LNCAP (cell line): ENCODE data around the gene OARD1.

Experiments used
- TF ChIP-seq, protein P1 (sequence below): fragments of 450-650 bp; IDR thresholded peaks from 2 replicates; pipeline ENCODE4 v1.5.1; 2017; ENCODE audit warnings: mild to moderate bottlenecking

Gene OARD1

GRCh38 chr6:41046084-41046483 is 26.1 kb downstream of the OARD1 start:
- TF ChIP-seq, protein P1, sequence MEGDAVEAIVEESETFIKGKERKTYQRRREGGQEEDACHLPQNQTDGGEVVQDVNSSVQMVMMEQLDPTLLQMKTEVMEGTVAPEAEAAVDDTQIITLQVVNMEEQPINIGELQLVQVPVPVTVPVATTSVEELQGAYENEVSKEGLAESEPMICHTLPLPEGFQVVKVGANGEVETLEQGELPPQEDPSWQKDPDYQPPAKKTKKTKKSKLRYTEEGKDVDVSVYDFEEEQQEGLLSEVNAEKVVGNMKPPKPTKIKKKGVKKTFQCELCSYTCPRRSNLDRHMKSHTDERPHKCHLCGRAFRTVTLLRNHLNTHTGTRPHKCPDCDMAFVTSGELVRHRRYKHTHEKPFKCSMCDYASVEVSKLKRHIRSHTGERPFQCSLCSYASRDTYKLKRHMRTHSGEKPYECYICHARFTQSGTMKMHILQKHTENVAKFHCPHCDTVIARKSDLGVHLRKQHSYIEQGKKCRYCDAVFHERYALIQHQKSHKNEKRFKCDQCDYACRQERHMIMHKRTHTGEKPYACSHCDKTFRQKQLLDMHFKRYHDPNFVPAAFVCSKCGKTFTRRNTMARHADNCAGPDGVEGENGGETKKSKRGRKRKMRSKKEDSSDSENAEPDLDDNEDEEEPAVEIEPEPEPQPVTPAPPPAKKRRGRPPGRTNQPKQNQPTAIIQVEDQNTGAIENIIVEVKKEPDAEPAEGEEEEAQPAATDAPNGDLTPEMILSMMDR = no peak

GRCh38 chr6:41045664-41046063 is 26.5 kb downstream of the OARD1 start:
- TF ChIP-seq, protein P1 = no peak

- TF ChIP-seq, protein P1 = no peak
Measured at GRCh38 chr6:41043151-41043550, 29.0 kb downstream of the OARD1 start.

- TF ChIP-seq, protein P1 = no peak
Measured at GRCh38 chr6:41042226-41043055, 29.7 kb downstream of the OARD1 start, which contains the start of gene TSPO2. TSPO2 (plus strand) TSS chr6:41042467; CDS start chr6:41042986, 519 bp downstream.

DNA sequence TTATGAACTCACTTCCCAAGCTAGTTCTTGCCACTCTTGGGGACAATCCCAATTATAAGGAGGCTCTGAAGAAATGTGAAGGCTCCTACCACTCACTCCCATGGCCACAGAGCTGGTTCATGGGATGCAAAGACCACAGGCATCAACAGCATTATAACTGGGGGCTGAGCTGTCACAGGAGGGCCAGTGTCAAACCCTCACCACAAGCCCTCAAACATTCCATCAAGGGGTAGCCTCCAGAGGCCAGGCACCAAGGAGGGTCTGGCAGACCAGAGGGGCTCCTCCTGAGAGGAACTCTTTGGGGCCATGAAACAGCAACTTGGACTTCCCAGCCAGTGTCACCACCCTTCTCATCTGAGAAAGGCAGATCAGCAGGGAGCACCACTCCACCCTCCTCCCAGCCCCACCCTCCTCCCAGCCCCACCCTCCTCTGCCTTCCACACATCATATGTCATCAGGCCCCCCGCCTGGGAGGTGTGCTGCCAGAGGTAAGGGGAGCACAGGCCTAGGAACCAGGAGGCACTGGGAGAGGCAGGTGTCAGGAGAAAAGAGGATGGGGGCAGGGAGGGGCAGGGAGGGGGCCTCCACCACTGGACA is 31.1 kb downstream of the OARD1 start:
- TF ChIP-seq, protein P1 = no peak

- TF ChIP-seq, protein P1 = no peak
Measured at GRCh38 chr6:41040101-41040939, 31.8 kb downstream of the OARD1 start.
